ENCODE data around the gene FHAD1.

Gene FHAD1

DNA sequence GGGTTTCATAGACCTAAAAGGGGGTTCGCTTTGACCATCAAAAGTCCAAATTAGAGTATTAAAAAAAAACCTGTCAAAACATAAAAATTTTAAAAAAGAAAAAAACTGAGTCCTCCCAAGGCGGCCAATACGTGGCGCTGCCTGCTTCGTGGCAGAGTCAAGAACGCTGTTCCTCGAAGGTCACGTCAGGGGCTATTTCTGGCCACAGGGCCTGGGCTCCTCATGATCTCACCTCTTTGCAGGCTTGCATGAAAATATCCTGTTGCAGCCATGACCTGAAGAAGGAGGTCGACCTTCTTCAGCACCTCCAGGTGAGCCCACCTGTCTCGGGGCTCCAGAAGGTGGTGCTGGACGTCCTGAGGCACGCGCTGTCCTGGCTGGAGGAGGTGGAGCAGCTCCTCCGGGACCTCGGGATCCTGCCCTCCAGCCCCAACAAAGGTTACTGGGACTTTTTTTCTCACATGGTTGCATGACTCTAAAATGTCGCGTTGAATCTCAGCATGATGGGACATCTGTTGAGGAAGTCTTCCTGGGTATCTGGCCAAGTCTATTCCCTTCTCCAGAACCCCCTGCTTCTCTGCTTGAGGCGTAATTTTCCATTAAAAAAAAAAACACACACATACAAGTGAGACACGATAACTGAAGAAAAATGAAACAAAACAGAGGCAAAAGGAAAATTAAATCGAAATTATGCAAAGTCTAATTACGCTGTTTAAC lies 82.2 kb downstream of the FHAD1 start:
- H3K27ac ChIP-seq (ENCODE audit: low read depth, low read length), result peak overlapping the region; percentile 44; the same call in 1 of the 2 replicates
- H3K36me3 ChIP-seq (ENCODE audit: insufficient read depth, low read length), result no peaks in the 10 kb centered on the region
- no peaks in the 10 kb centered on the region for H3K79me2 ChIP-seq (ENCODE audit: control insufficient read depth, insufficient read depth, low read length, unreplicated experiment)
- H2AFZ ChIP-seq (ENCODE audit: low read length, unreplicated experiment), result peak overlapping the region; percentile 7
- H3K27me3 ChIP-seq (ENCODE audit: insufficient read depth, low read length), result no peaks in the 10 kb centered on the region; the same call in 1 of the 2 replicates
- peaks cover 15% of the 10 kb centered on the region for H3K4me1 ChIP-seq (ENCODE audit: control insufficient read depth, insufficient read depth, low read length, unreplicated experiment)
- peak overlapping the region; percentile 67 for H3K4me3 ChIP-seq (ENCODE audit: low read depth, low read length)

DNA sequence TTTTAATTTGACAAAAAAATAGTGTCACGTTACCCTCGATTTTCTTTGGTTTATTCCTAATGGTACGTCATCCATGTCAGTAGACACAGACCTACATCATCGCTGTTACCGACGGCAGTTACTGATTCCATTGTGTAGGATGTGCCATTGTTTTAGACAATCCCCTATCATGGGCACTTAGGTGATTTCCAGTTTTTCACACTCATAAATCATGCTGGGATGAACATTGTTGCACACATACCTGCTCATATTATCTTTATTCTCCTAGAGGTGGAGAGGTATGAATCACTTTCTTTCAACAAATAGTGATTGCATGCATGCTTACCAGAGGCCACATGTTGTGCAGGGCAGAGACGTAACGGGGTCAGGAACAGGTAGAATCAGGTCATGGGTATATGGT lies 83.0 kb downstream of the FHAD1 start:
- Histone ChIP-seq H3K4me3 (ENCODE audit: low read depth, low read length) (no peak overlapping the region), H3K27ac (ENCODE audit: low read depth, low read length) (no peak overlapping the region), H2AFZ (ENCODE audit: low read length, unreplicated experiment) (no peak overlapping the region), H3K36me3 (ENCODE audit: insufficient read depth, low read length) (no peaks in the 10 kb centered on the region), H3K27me3 (ENCODE audit: insufficient read depth, low read length) (no peaks in the 10 kb centered on the region; the same call in 1 of the 2 replicates), H3K79me2 (ENCODE audit: control insufficient read depth, insufficient read depth, low read length, unreplicated experiment) (no peaks in the 10 kb centered on the region), H3K4me1 (ENCODE audit: control insufficient read depth, insufficient read depth, low read length, unreplicated experiment) (peaks cover 15% of the 10 kb centered on the region)

DNA sequence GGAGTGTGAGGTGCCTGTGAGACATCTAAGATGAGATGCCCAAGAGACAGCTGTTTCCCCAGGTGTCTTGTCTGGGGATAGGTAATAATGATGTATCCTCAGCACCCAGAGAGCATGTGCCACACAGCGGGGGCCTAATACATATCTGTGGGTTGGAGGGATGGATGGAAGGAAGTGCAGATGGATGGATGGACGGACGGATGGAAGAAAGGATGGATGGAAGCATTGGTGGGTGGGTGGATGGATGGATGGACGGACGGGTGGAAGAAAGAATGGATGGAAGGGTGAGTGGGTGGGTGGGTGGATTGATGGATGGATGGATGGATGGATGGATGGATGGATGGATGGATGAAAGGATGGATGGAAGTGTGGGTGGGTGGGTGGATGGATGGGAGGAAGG lies 84.2 kb downstream of the FHAD1 start:
- Histone ChIP-seq H2AFZ (ENCODE audit: low read length, unreplicated experiment) (no peak overlapping the region), H3K4me1 (ENCODE audit: control insufficient read depth, insufficient read depth, low read length, unreplicated experiment) (peaks cover 15% of the 10 kb centered on the region), H3K27ac (ENCODE audit: low read depth, low read length) (no peak overlapping the region), H3K27me3 (ENCODE audit: insufficient read depth, low read length) (no peaks in the 10 kb centered on the region; the same call in 1 of the 2 replicates), H3K4me3 (ENCODE audit: low read depth, low read length) (no peak overlapping the region), H3K36me3 (ENCODE audit: insufficient read depth, low read length) (no peaks in the 10 kb centered on the region), H3K79me2 (ENCODE audit: control insufficient read depth, insufficient read depth, low read length, unreplicated experiment) (no peaks in the 10 kb centered on the region)

DNA sequence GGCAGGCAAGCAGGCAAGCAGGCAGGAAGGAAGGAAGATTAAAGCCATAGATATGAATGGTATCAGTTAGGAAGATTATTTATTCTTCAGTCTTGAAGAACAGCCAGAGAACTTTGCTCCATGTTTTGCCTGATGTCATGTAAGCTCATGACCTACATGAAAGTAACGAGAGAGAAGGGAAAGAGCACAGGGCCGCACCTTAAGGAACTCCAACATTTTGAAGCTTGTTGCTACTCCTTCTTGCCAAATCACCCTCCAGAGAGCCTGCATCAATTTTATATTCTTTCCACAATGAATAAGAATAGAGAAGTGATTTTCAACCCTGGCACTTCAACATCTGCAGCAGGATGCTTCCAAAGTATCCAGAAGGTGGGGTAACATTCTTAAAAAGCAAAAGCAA lies 84.7 kb downstream of the FHAD1 start:
- Histone ChIP-seq H3K27ac (ENCODE audit: low read depth, low read length) (no peak overlapping the region), H3K79me2 (ENCODE audit: control insufficient read depth, insufficient read depth, low read length, unreplicated experiment) (no peaks in the 10 kb centered on the region), H3K27me3 (ENCODE audit: insufficient read depth, low read length) (no peaks in the 10 kb centered on the region; the same call in 1 of the 2 replicates), H3K4me3 (ENCODE audit: low read depth, low read length) (no peak overlapping the region), H2AFZ (ENCODE audit: low read length, unreplicated experiment) (no peak overlapping the region), H3K36me3 (ENCODE audit: insufficient read depth, low read length) (no peaks in the 10 kb centered on the region), H3K4me1 (ENCODE audit: control insufficient read depth, insufficient read depth, low read length, unreplicated experiment) (peaks cover 15% of the 10 kb centered on the region)

DNA sequence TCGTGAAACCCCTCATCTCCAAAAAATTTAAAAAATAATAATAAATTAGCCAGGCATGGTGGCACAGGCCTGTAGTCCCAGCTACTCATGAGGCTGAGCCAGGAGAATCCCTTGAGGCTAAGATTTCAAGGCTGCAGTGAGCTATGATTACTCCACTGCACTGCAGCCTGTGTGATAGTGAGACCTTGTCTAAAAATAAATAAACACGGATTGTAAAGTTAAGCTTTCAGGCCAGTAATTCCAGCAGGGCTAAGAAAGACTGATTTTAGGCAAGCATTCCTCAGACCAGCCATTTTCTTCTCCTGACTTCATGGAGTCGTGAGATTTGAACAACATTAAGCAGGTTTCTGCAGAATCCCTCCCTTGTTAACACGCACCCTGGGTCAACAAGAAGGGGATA lies 85.5 kb downstream of the FHAD1 start:
- no peaks in the 10 kb centered on the region for H3K36me3 ChIP-seq (ENCODE audit: insufficient read depth, low read length)
- no peaks in the 10 kb centered on the region for H3K27me3 ChIP-seq (ENCODE audit: insufficient read depth, low read length)

DNA sequence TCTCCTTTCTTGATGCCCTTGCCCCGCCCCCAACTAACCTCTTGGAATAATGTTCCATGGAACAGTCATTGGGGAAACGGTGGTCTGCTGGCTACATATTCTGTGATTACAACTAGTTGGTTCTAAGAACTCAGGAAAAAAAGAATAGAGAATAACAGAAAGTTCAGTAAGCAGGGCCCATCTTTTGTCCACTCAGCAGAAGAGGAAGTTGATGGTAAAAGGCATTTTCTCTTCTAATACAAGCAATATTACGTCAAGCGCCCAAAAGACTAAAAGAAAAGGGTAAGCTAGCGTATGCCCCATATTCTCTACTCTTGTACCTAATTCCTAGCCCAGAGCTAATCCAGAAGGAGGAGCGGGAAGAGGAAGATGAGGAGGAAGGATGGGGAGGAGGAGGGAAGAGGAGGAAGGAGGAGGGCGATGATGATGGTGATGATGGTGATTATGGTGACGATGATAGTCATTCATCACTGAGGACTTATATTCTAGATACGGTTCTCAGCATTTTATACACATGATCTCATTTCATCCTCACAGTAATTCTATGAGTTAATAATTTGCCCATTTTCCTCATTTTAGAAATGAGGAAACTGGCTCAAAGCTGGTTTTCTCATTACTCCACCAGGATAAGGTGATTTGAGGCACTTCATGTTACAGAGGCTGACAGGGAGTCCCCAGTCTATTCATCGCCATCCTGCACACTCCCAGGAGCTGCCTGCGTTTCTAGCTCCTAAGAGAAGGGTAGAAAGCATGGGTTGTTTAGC lies 86.1 kb downstream of the FHAD1 start:
- Histone ChIP-seq H3K27me3 (ENCODE audit: insufficient read depth, low read length) (no peaks in the 10 kb centered on the region), H2AFZ (ENCODE audit: low read length, unreplicated experiment) (no peak overlapping the region), H3K4me1 (ENCODE audit: control insufficient read depth, insufficient read depth, low read length, unreplicated experiment) (peaks cover 28% of the 10 kb centered on the region), H3K79me2 (ENCODE audit: control insufficient read depth, insufficient read depth, low read length, unreplicated experiment) (no peaks in the 10 kb centered on the region), H3K27ac (ENCODE audit: low read depth, low read length) (no peak overlapping the region), H3K36me3 (ENCODE audit: insufficient read depth, low read length) (no peaks in the 10 kb centered on the region), H3K4me3 (ENCODE audit: low read depth, low read length) (no peak overlapping the region)

More for the DNA sequence above, 85.5 kb downstream of the FHAD1 start:
- no peaks in the 10 kb centered on the region for H3K79me2 ChIP-seq (ENCODE audit: control insufficient read depth, insufficient read depth, low read length, unreplicated experiment)
- H2AFZ ChIP-seq (ENCODE audit: low read length, unreplicated experiment), result no peak overlapping the region
- H3K27ac ChIP-seq (ENCODE audit: low read depth, low read length), result no peak overlapping the region
- peaks cover 23% of the 10 kb centered on the region for H3K4me1 ChIP-seq (ENCODE audit: control insufficient read depth, insufficient read depth, low read length, unreplicated experiment)
- H3K4me3 ChIP-seq (ENCODE audit: low read depth, low read length), result no peak overlapping the region

DNA sequence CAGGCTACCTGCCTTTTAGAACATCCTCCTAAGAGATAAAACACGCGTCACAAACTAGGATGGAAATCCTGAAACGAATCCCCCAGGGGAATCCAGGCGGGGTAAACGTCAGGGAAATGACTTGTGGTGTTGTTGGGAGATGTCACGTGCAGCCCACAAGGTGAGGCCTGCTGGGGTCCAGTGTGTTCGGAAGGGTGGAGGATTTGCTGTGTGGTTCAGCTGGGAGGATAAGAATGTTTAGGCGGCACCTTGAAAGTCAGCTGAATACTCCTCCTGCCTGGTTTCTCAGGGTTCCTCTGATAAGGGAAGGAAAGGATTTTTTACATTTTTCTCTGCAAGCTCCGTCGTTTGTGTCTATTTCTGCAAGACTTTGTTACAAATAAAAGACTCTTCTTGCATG lies 88.0 kb downstream of the FHAD1 start:
- no peak overlapping the region for H3K4me3 ChIP-seq (ENCODE audit: low read depth, low read length)
- no peak overlapping the region for H3K27ac ChIP-seq (ENCODE audit: low read depth, low read length)
- no peaks in the 10 kb centered on the region for H3K79me2 ChIP-seq (ENCODE audit: control insufficient read depth, insufficient read depth, low read length, unreplicated experiment)
- peaks cover 23% of the 10 kb centered on the region for H3K4me1 ChIP-seq (ENCODE audit: control insufficient read depth, insufficient read depth, low read length, unreplicated experiment)
- no peaks in the 10 kb centered on the region for H3K27me3 ChIP-seq (ENCODE audit: insufficient read depth, low read length)
- no peaks in the 10 kb centered on the region for H3K36me3 ChIP-seq (ENCODE audit: insufficient read depth, low read length)
- no peak overlapping the region for H2AFZ ChIP-seq (ENCODE audit: low read length, unreplicated experiment)

DNA sequence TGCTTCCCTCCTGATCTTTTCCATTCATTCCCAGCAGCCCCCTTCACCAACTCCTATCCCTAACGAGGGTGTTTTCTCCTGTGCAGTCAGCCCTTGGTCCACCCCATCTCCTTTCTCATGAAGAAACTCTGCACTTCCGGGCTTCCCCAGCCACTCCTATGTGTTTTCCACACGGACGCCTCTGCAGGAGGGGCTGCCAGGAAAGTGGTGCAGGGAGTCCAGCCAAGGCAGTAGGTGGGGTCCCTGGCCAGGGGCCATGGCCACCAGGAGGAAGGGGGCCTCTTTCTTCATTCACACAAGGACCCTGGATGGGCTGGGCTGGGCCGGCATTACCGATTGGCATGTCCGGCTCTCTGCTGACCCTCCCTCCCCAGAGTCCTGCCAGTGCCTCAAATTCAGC lies 89.8 kb downstream of the FHAD1 start:
- Histone ChIP-seq H3K79me2 (ENCODE audit: control insufficient read depth, insufficient read depth, low read length, unreplicated experiment) (no peaks in the 10 kb centered on the region), H3K27ac (ENCODE audit: low read depth, low read length) (peak overlapping the region; percentile 98), H3K4me1 (ENCODE audit: control insufficient read depth, insufficient read depth, low read length, unreplicated experiment) (peaks cover 34% of the 10 kb centered on the region), H3K4me3 (ENCODE audit: low read depth, low read length) (no peak overlapping the region), H3K36me3 (ENCODE audit: insufficient read depth, low read length) (no peaks in the 10 kb centered on the region), H2AFZ (ENCODE audit: low read length, unreplicated experiment) (no peak overlapping the region), H3K27me3 (ENCODE audit: insufficient read depth, low read length) (no peaks in the 10 kb centered on the region)

DNA sequence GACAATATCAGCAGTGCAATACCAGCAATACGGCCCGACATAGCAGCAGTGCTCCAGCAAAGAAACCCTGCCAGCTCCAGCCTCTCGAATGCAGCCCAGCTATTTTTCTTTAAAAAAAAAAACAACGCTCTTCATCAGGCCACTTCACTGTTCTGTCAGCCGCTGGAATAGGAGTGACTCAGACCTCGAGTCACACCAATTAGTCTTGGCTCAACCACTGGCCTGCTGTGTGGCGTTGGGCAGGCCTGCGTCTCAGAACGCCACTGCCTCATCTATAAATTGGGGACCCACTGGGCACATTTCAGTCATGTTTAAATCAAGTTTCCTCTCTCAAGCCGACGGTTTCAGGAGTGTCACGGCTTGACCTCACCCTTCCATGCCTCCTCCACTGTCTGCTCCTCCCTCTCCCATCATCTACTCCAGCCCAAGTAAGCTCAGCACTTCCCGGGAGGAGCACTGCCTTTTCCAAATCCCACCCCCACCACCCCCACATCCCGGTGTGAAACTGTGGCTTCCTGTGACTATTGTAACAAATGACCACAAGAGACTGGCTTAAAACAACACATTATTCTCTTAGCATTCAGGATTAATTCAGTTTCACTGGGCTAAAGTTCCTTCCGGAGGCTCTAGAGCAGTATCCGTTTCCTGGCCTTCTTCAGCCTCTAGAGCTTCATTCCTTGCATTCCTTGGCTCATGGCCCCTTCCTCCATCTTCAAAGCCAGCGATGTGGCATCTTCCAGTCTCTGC lies 90.8 kb downstream of the FHAD1 start:
- Histone ChIP-seq H2AFZ (ENCODE audit: low read length, unreplicated experiment) (peak overlapping the region; percentile 86), H3K79me2 (ENCODE audit: control insufficient read depth, insufficient read depth, low read length, unreplicated experiment) (no peaks in the 10 kb centered on the region), H3K36me3 (ENCODE audit: insufficient read depth, low read length) (no peaks in the 10 kb centered on the region), H3K27me3 (ENCODE audit: insufficient read depth, low read length) (no peaks in the 10 kb centered on the region), H3K27ac (ENCODE audit: low read depth, low read length) (peak overlapping the region; percentile 98), H3K4me1 (ENCODE audit: control insufficient read depth, insufficient read depth, low read length, unreplicated experiment) (peaks cover 39% of the 10 kb centered on the region), H3K4me3 (ENCODE audit: low read depth, low read length) (peak overlapping the region; percentile 26)

DNA sequence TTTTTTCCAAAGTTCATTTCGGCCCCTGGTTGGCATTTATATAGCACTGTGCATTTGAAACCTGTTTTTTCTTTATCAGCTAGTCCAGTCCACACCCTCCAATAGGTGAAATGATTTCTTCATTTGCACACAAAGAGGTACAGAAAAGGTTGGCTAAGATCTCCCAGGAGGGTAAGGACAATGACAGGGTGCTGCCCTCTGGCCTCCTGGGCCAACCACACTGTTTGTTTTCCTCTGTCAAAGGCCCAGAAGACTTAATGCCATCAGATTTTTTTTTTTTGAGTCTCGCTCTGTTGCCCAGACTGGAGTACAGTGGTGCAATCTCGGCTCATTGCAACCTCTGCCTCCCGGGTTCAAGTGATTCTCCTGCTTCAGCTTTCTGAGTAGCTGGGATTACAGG lies 92.5 kb downstream of the FHAD1 start:
- no peaks in the 10 kb centered on the region for H3K36me3 ChIP-seq (ENCODE audit: insufficient read depth, low read length)
- H3K4me1 ChIP-seq (ENCODE audit: control insufficient read depth, insufficient read depth, low read length, unreplicated experiment), result peaks cover 39% of the 10 kb centered on the region
- H3K79me2 ChIP-seq (ENCODE audit: control insufficient read depth, insufficient read depth, low read length, unreplicated experiment), result no peaks in the 10 kb centered on the region
- no peak overlapping the region for H2AFZ ChIP-seq (ENCODE audit: low read length, unreplicated experiment)
- no peak overlapping the region for H3K27ac ChIP-seq (ENCODE audit: low read depth, low read length)
- H3K27me3 ChIP-seq (ENCODE audit: insufficient read depth, low read length), result no peaks in the 10 kb centered on the region
- no peak overlapping the region for H3K4me3 ChIP-seq (ENCODE audit: low read depth, low read length)

All from ACC112 (cell line).